HG03442 (cell line): ENCODE results near the gene MAPRE2.

ENCODE experiments used
- ATAC-seq: cut with Tn5 transposase; IDR thresholded peaks from one replicate; pipeline ENCODE4 v1.9.1; 2021; ENCODE audit warnings: mild to moderate bottlenecking, moderate library complexity; ENCODE audit not compliant: unreplicated experiment

The MAPRE2 gene

GRCh38 chr18:35061336-35061735 is 20.1 kb downstream of the MAPRE2 start:
- no peak for ATAC-seq

GRCh38 chr18:35061804-35062203 is 20.6 kb downstream of the MAPRE2 start:
- no peak for ATAC-seq

- no peak for ATAC-seq
Measured at GRCh38 chr18:35062408-35062807, 21.2 kb downstream of the MAPRE2 start.

GRCh38 chr18:35063875-35064690 is 22.9 kb downstream of the MAPRE2 start:
- ATAC-seq: no peak

- no peak for ATAC-seq
Measured at GRCh38 chr18:35067454-35067853, 26.2 kb downstream of the MAPRE2 start.

GRCh38 chr18:35071819-35072247 is 30.6 kb downstream of the MAPRE2 start:
- peak; percentile 71 for ATAC-seq

- ATAC-seq: no peak
Measured at GRCh38 chr18:35072616-35073015, 31.4 kb downstream of the MAPRE2 start.

- no peak for ATAC-seq
Measured at GRCh38 chr18:35073186-35074105, 32.2 kb downstream of the MAPRE2 start.

GRCh38 chr18:35074581-35074980 is 33.4 kb downstream of the MAPRE2 start:
- no peak for ATAC-seq

- ATAC-seq: no peak
Measured at GRCh38 chr18:35075132-35075531, 33.9 kb downstream of the MAPRE2 start.

GRCh38 chr18:35076135-35076924 is 35.1 kb downstream of the MAPRE2 start:
- no peak for ATAC-seq

GRCh38 chr18:35077937-35078336 is 36.7 kb downstream of the MAPRE2 start:
- no peak for ATAC-seq

GRCh38 chr18:35080058-35080457 is 38.8 kb downstream of the MAPRE2 start:
- no peak for ATAC-seq

GRCh38 chr18:35083174-35083712 is 42.0 kb downstream of the MAPRE2 start:
- ATAC-seq: no peak

GRCh38 chr18:35084494-35085449 is 43.6 kb downstream of the MAPRE2 start:
- ATAC-seq: no peak

GRCh38 chr18:35085450-35086380 is 44.5 kb downstream of the MAPRE2 start:
- ATAC-seq: no peak

GRCh38 chr18:35086704-35087103 is 45.5 kb downstream of the MAPRE2 start:
- ATAC-seq: no peak

- no peak for ATAC-seq
Measured at GRCh38 chr18:35087726-35088125, 46.5 kb downstream of the MAPRE2 start.
